RPMI8226 (cell line): Measurements from ENCODE around the gene TMEM170B.

ENCODE experiments used
- DNase-seq: peaks from one replicate; pipeline ENCODE4 v3.0.0-alpha.2; 2015

Gene TMEM170B

GRCh38 chr6:11621119-11621518, 83.6 kb downstream of the TMEM170B start:
- DNase-seq, result no peak

GRCh38 chr6:11622156-11622555, 84.6 kb downstream of the TMEM170B start:
- DNase-seq, result no peak

- no peak for DNase-seq
Measured at GRCh38 chr6:11623272-11623671, 85.7 kb downstream of the TMEM170B start.

- no peak for DNase-seq
Measured at GRCh38 chr6:11625302-11625701, 87.8 kb downstream of the TMEM170B start.

- DNase-seq, result no peak
Measured at GRCh38 chr6:11626356-11626755, 88.8 kb downstream of the TMEM170B start.

- DNase-seq, result no peak
Measured at GRCh38 chr6:11628562-11628961, 91.0 kb downstream of the TMEM170B start.

GRCh38 chr6:11631008-11631407, 93.5 kb downstream of the TMEM170B start:
- no peak for DNase-seq

- DNase-seq, result no peak
Measured at GRCh38 chr6:11631539-11631938, 94.0 kb downstream of the TMEM170B start.

- no peak for DNase-seq
Measured at GRCh38 chr6:11632231-11632630, 94.7 kb downstream of the TMEM170B start.

- DNase-seq, result no peak
Measured at GRCh38 chr6:11632795-11633511, 95.4 kb downstream of the TMEM170B start.
